Endodermal cell (in vitro differentiated cells): Measurements from ENCODE around the gene SOX11. TPM values are rescaled to one million over a fixed set of nuclear protein-coding genes. Genes with fewer than 3 reads are reported as not detected.

Source experiments
- DNase-seq: peaks from one replicate; pipeline ENCODE4 v3.0.0-alpha.2; 2017
- H3K27ac ChIP-seq: 2 replicates; pipeline ENCODE4 v1.5.1; 2013; ENCODE audit warnings: mild to moderate bottlenecking, low read depth, low read length, moderate library complexity
- H3K27me3 ChIP-seq: 2 replicates; pipeline ENCODE4 v1.6.1; 2013; ENCODE audit warnings: mild to moderate bottlenecking, low read length, moderate library complexity; ENCODE audit not compliant: insufficient read depth, control insufficient read depth, poor library complexity, severe bottlenecking
- H3K36me3 ChIP-seq: 2 replicates; pipeline ENCODE4 v1.7.0; 2013; ENCODE audit warnings: mild to moderate bottlenecking, low read length, moderate library complexity; ENCODE audit not compliant: control insufficient read depth, insufficient read depth
- H3K4me1 ChIP-seq: one replicate; pipeline ENCODE4 v1.7.0; 2013; ENCODE audit warnings: low read length; ENCODE audit not compliant: control insufficient read depth, insufficient read depth
- H3K4me3 ChIP-seq: 2 replicates; pipeline ENCODE4 v1.5.1; 2013; ENCODE audit warnings: mild to moderate bottlenecking, low read length, moderate library complexity
- H3K9ac ChIP-seq: 2 replicates; pipeline ENCODE4 v1.6.1; 2013; ENCODE audit warnings: mild to moderate bottlenecking, low read length, moderate library complexity; ENCODE audit not compliant: poor library complexity, severe bottlenecking; ENCODE audit errors: extremely low read depth
- H3K9me3 ChIP-seq: 2 replicates; pipeline ENCODE4 v1.6.1; 2013; ENCODE audit warnings: mild to moderate bottlenecking, low read length, moderate library complexity; ENCODE audit not compliant: control insufficient read depth
- H3K27ac Mint-ChIP-seq: 2 replicates; pipeline ENCODE4 v1.8.0; 2020; ENCODE audit warnings: mixed read lengths
- H3K27me3 Mint-ChIP-seq: 2 replicates; pipeline ENCODE4 v1.8.0; 2021; ENCODE audit warnings: mild to moderate bottlenecking, mixed read lengths; ENCODE audit not compliant: insufficient read depth
- H3K36me3 Mint-ChIP-seq: 2 replicates; pipeline ENCODE4 v1.8.0; 2020; ENCODE audit warnings: low read depth, mixed read lengths
- H3K4me1 Mint-ChIP-seq: 2 replicates; pipeline ENCODE4 v1.8.0; 2020; ENCODE audit warnings: mixed read lengths
- H3K4me3 Mint-ChIP-seq: 2 replicates; pipeline ENCODE4 v1.8.0; 2020; ENCODE audit warnings: mild to moderate bottlenecking, moderate library complexity, mixed read lengths
- H3K9me3 Mint-ChIP-seq: 2 replicates; pipeline ENCODE4 v1.8.0; 2020; ENCODE audit warnings: mild to moderate bottlenecking, mixed read lengths
- WGBS, 2 experiments: methylation state at CpG; one replicate each; pipeline versions ENCODE4 v1.1.5 to v1.1.7; 2013; ENCODE audit warnings: missing lambda C conversion rate in 2 of 2, mixed read lengths in 1 of 2; ENCODE audit not compliant: insufficient coverage in 1 of 2, insufficient read length in 1 of 2; 5-methylcytosine and 5-hydroxymethylcytosine counted together
- total RNA-seq, 2 donors: library from RNA; stranded (reverse); fragmentation: NEBNext Ultra II Directional in 1 of 2; extraction: Animal tissue kit (Norgen Biotek cat#: 25700) in 1 of 2; gene quantifications; 2 replicates in 1 of 2; 3 replicates in 1 of 2; pipeline ENCODE4 v1.2.1, GENCODE V29; 2021
- TF ChIP-seq, protein P1 (sequence below): fragments of 200-600 bp; sonication (generic); conservative IDR thresholded peaks from 2 replicates; pipeline ENCODE4 v1.5.0; 2021; ENCODE audit warnings: antibody characterized with exemption, mild to moderate bottlenecking

SOX11 gene
- total RNA-seq, 2 donors from 2014 or later, result 35.9 to 48.9 TPM

DNA sequence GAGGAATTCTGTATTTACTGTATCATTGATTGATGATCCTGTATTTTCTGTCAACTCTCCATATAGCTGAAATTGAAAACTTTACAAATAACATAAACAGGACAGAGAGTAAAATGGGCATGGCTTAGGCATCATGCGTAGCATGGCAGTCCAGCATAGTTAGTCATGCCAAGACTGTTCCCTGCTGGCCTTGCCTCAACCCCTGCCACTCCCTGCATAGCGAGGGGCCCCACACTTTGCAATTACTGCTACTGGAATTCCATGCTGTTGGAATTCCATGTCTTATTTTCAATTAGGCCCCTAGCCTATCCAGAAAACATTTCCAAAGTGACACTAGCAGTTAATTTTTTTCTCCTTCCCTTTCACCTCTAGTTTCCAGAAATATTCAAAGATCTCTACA lies 15.1 kb upstream of the SOX11 start:
- H3K9me3 ChIP-seq, result no peaks in the 10 kb centered on the region
- no peak for DNase-seq
- Mint-ChIP-seq H3K4me3 (no peak overlapping the region), H3K9me3 (no peaks in the 10 kb centered on the region), H3K36me3 (no peaks in the 10 kb centered on the region), H3K4me1 (peaks cover 5% of the 10 kb centered on the region), H3K27me3 (peaks cover 32% of the 10 kb centered on the region), H3K27ac (no peak overlapping the region)
- no peak overlapping the region for H3K27ac ChIP-seq
- H3K4me1 ChIP-seq, result no peaks in the 10 kb centered on the region
- H3K36me3 ChIP-seq, result no peaks in the 10 kb centered on the region
- H3K4me3 ChIP-seq, result no peak overlapping the region
- TF ChIP-seq, protein P1, sequence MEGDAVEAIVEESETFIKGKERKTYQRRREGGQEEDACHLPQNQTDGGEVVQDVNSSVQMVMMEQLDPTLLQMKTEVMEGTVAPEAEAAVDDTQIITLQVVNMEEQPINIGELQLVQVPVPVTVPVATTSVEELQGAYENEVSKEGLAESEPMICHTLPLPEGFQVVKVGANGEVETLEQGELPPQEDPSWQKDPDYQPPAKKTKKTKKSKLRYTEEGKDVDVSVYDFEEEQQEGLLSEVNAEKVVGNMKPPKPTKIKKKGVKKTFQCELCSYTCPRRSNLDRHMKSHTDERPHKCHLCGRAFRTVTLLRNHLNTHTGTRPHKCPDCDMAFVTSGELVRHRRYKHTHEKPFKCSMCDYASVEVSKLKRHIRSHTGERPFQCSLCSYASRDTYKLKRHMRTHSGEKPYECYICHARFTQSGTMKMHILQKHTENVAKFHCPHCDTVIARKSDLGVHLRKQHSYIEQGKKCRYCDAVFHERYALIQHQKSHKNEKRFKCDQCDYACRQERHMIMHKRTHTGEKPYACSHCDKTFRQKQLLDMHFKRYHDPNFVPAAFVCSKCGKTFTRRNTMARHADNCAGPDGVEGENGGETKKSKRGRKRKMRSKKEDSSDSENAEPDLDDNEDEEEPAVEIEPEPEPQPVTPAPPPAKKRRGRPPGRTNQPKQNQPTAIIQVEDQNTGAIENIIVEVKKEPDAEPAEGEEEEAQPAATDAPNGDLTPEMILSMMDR, result no peak
- H3K27me3 ChIP-seq, result peaks cover 33% of the 10 kb centered on the region
- H3K9ac ChIP-seq, result no peak overlapping the region
- WGBS, 2 experiments, result 80 to 90% methylated on average over 2 of the region's 2 CpGs

DNA sequence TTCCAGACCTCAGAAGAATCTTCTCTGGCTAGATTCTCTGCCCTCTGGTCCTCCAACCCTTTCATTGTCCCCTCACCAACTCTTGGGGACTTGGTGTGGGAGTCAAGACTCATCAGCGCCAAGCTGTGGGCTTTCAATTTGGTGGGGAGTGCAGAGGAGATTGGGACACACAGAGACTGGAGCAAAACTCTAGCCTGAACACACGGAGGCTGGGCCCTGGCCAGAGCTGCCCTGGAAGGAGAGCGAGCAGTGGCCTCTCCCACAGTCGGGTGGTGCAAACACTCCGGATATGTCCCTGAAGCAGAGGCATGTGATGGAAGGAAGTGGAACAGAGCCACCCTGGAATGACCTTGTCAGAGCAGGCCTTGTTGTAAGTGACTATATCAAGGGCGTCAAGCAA lies 8.7 kb upstream of the SOX11 start:
- H3K9me3 ChIP-seq, result no peaks in the 10 kb centered on the region
- H3K4me3 ChIP-seq, result no peak overlapping the region
- no peaks in the 10 kb centered on the region for H3K27me3 ChIP-seq
- H3K27ac Mint-ChIP-seq, result no peak overlapping the region
- TF ChIP-seq, protein P1, result no peak
- H3K4me1 Mint-ChIP-seq, result no peaks in the 10 kb centered on the region
- no peaks in the 10 kb centered on the region for H3K9me3 Mint-ChIP-seq
- H3K27ac ChIP-seq, result no peak overlapping the region
- H3K27me3 Mint-ChIP-seq, result peaks cover 18% of the 10 kb centered on the region
- no peaks in the 10 kb centered on the region for H3K36me3 Mint-ChIP-seq
- DNase-seq, result no peak
- H3K4me3 Mint-ChIP-seq, result no peak overlapping the region
- 91 to 92% methylated on average over 5 to 6 of the region's 6 CpGs for WGBS, 2 experiments
- no peaks in the 10 kb centered on the region for H3K4me1 ChIP-seq
- H3K9ac ChIP-seq, result no peak overlapping the region
- no peaks in the 10 kb centered on the region for H3K36me3 ChIP-seq

DNA sequence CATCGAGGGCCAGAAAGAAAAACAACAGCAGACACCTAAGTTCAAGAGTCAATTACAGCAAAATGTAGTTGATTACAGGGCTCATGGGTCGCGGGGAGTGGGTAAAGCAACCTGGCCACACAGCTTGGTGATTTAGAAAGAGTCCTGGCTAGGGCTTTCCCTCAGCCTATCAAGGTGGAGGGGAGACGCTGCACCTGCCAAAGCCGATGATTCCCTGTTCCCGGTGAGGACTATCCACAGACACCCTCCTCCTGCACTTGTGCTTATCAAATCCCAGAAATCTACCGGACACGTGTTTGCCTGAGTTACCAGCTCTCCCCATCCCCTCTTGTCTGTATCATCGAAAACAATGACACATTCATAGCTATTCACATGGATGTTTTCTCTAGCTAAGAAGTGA lies 7.0 kb upstream of the SOX11 start:
- no peak for DNase-seq
- Mint-ChIP-seq H3K4me1 (peaks cover 6% of the 10 kb centered on the region), H3K9me3 (no peaks in the 10 kb centered on the region), H3K27ac (no peak overlapping the region), H3K4me3 (no peak overlapping the region), H3K36me3 (no peaks in the 10 kb centered on the region), H3K27me3 (peaks cover 15% of the 10 kb centered on the region)
- no peaks in the 10 kb centered on the region for H3K9me3 ChIP-seq
- TF ChIP-seq, protein P1, result no peak
- WGBS, 2 experiments, result 91 to 93% methylated on average over 9 of the region's 9 CpGs
- H3K27ac ChIP-seq, result no peak overlapping the region
- no peaks in the 10 kb centered on the region for H3K36me3 ChIP-seq
- H3K4me3 ChIP-seq, result no peak overlapping the region
- H3K4me1 ChIP-seq, result no peaks in the 10 kb centered on the region
- no peak overlapping the region for H3K9ac ChIP-seq
- H3K27me3 ChIP-seq, result no peaks in the 10 kb centered on the region
